ENCODE data around the gene IDI1. TPM values are rescaled to one million over a fixed set of nuclear protein-coding genes. Genes with fewer than 3 reads are reported as not detected.

Gene IDI1
- total RNA-seq, 1 donor from 2014 or later = 146 TPM

DNA sequence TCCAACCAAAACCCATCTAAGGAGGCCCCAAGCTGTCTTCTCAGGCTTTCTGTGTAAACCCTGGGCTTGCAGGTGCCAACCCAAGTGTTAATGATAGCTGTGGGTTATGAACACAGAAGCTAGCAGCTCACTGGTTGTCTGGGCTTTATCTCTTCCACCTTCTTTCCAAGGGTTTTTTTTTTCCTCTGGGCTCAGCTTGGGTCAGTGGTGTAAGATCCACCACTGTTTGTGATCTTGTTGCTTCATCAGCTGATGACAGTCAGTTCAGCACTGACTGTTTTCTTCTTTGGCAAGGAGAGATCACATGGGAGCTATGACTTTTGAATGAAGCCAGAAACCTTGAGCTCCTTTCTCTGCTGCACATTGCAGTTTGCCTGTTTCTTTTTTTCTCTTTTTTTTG, 56.0 kb downstream of the IDI1 start:
- DNase-seq = no peak

DNA sequence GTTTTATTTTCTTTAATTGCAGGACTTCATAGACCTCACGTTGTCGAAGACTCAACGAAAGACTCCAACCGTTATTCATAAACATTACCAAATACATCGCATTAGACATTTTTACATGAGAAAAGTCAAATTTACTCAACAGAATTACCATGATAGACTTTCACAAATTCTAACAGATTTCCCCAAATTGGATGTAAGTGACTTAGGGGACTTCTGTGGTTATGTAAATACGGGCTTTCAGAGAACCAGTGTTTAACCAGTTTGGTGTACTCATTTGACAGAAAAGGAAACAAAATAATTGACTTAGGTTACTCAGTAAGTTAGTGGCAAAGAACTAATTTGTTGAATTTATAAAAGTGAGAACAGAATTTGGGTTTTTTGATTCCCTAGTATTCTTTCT, 56.5 kb downstream of the IDI1 start:
- no peak for DNase-seq

DNA sequence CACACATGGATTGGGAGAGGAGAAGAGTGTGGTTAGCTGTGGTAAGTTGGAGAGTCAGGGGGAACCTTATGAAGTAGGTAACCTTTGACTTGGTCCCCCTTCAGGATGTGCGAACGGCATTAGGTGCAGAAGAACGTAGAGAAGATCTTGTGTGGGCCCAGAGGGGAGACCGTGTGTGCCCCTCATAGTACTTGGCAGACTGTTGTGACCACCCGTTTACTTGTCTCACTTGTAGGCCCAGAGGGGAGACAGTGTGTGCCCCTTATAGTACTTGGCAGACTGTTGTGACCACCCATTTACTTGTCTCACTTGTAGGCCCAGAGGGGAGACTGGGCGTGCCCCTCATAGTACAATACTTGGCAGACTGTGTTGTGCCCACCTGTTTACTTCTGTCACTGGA, 58.1 kb downstream of the IDI1 start:
- DNase-seq = no peak

Other genes with a start within 250 kb of the IDI1 start
- gene LARP4B, start 117.4 kb downstream of the IDI1 start, total RNA-seq = 29.5 TPM
- gene GTPBP4, start 60.7 kb downstream of the IDI1 start, total RNA-seq = 21.5 TPM
- not detected for gene IDI2, start 23.3 kb downstream of the IDI1 start, total RNA-seq
- gene WDR37, start 7.3 kb upstream of the IDI1 start, total RNA-seq = 37.9 TPM

Measured in occipital lobe (tissue), 2 donors.